A172 (cell line): ENCODE measurements around the gene SPECC1. TPM values are rescaled to one million over a fixed set of nuclear protein-coding genes. Genes with fewer than 3 reads are reported as not detected.

Experiments used
- DNase-seq: peaks from one replicate; pipeline ENCODE4 v3.0.0-alpha.2; 2015; ENCODE audit warnings: low spot score
- total RNA-seq: library from RNA; depleted of rRNA; stranded (reverse); fragments of >200 nt; shearing (Covaris generic); gene quantifications from 2 replicates; pipeline ENCODE4 v1.2.3, GENCODE V29; 2014

Gene SPECC1
- total RNA-seq, 1 experiment from 2014 or later, result 96.6 TPM

GRCh38 chr17:20271011-20271610 lies 262.0 kb downstream of the SPECC1 start:
- DNase-seq, result no peak

DNA sequence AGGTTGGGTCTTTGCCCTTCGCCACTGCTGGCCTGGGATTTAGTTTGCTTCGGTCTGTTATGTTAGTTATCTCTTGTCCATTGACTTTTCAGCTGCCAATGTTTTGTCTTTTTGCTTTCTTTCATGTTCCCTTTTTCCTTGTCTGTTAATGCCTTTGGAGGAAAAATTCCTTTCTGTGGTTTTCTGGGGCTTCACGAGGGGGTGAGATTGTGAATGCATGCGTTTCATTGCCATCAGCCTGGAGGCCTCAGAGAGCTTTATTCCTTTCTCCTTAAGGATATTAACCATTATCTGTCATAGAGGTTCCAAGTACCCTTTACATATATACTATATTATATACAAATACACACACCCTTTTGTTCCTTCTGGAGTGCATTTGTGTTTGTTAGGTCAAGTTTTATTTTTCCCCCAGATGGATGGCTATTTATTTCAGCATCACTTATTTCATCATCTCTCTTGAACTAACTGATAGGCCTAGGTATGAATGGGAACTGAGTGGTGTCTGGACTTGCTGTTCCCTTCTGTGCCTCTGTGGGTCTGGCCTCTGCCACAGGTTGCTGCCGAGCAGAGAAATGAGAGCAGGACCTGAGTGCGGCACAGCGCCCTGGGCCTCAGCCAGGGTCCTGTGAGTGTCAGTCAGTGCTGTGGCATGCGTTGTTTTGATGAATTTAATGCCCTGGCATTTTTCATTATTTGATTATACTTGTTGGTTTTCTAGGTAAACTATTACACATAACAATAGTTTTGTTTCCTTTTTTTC lies 264.8 kb downstream of the SPECC1 start:
- no peak for DNase-seq

DNA sequence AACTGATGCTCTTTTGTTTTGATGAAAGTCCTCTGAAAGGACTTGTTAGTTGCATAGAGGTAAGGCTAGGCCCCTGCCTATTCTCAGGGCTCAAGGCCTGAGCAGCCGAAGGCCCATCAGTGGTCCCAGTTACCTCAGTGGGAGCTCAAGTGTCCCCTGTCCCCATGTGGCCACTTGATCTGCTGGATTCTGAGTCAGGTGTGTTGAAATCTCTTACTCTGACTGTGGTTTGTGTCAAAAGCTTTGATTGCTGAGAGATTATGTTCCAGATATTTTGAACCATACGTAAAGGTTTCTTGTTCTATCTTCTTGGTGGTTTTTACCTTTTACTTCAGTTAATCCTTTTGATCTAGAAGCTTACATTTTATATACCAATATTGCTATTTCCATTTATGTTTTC lies 266.5 kb downstream of the SPECC1 start:
- DNase-seq, result no peak

DNA sequence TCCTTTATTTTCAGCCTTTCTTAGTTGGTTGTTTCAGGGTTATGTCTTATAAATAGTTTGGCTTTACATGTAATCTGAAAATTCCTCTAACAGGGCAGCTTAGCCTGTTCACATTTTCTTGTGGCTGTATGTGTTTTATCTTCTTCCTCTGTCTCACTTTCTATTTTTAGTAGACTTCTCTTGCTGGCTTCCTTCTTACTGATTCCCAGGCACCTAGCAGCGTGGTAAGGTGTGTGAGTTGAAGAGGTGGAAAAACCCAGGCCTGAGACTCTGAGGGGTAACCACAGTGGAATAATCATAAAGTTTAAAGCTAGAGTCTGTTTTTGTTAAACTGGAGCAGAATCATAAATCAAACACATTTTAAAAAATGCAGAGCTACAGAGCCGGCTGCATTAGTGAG lies 267.3 kb downstream of the SPECC1 start:
- no peak for DNase-seq

DNA sequence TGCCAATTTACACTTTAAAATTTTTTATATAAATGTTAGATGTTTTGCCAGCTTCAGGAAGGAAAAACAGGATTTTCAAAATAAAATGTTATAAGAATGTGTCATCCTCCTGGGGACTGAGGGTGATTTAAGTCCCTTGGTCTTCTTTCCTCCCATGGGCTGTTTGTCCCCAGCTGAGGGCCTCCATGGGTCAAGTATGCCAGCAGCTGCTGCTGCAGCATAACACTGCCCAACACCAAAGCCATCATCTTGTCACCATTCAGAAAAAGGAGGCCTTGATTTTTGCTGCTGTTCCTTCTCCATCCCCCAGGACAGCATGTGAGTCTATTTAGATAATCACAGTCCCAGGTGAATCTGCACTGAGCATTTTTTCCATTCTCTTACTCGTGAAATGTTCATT lies 269.6 kb downstream of the SPECC1 start:
- no peak for DNase-seq

- no peak for DNase-seq
Measured at GRCh38 chr17:20279631-20280030, 270.5 kb downstream of the SPECC1 start.

DNA sequence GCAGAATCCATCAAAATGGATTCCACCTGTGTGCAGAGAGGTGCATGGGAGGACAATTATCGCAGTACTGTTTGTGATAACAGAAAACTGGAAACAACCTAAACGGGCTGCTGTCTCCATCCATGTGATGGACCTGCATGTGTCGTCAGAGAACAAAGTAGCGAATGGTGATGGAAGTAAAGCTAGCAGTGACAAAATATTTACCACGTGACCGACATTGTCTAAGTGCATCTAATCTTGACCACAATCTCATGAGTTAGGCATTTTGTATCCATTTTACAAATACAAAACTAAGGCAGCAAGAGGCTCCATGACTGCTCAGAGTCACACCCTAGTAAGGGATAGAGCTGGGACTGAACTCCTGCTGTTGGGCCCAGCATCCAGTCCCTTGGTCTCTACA lies 270.9 kb downstream of the SPECC1 start:
- no peak for DNase-seq

DNA sequence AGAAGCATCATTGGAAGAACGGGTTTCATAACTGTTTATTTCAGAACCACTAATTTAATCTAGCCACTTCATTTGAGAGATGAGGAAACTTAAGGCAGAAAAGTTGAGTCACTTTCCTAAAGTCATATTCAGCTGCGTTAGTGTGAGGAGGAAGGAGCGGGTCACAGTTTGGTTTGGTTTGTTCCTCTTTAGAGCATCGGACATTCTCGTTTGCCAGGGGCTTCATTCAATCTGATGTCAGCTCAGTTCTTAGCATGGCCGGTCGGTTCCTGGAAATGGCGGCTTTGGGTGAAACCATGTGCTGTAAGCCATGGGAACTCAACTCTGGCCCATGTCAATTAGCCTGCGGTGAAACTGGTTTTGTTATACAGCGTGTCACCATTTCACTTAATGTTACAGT lies 271.7 kb downstream of the SPECC1 start:
- no peak for DNase-seq

DNA sequence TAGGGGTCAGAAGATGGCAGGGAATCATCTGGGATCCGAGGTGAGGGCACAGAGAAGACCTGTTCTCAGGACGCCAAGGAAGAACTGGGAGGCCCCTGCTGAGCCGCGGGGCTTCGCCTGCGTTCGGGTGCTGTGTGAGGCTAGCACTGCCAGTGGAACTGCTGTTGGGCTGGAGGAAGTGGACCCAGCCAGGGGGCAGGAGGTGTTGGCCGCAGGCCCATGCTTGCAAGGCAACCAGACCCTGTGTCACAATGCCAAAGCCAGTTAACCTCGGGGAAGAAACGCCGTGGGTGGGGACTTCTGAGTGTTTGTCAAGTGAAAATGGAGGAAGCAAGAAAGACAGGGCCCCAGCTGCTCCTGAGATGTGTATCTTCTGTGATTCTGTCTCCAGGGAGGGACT lies 272.7 kb downstream of the SPECC1 start:
- no peak for DNase-seq

GRCh38 chr17:20282526-20283308 lies 273.6 kb downstream of the SPECC1 start:
- no peak for DNase-seq

GRCh38 chr17:20284022-20284421 lies 274.9 kb downstream of the SPECC1 start:
- DNase-seq, result no peak

- no peak for DNase-seq
Measured at GRCh38 chr17:20284570-20285295, 275.6 kb downstream of the SPECC1 start.

GRCh38 chr17:20289984-20290383 lies 280.8 kb downstream of the SPECC1 start:
- DNase-seq, result no peak

GRCh38 chr17:20291853-20292252 lies 282.7 kb downstream of the SPECC1 start:
- no peak for DNase-seq

DNA sequence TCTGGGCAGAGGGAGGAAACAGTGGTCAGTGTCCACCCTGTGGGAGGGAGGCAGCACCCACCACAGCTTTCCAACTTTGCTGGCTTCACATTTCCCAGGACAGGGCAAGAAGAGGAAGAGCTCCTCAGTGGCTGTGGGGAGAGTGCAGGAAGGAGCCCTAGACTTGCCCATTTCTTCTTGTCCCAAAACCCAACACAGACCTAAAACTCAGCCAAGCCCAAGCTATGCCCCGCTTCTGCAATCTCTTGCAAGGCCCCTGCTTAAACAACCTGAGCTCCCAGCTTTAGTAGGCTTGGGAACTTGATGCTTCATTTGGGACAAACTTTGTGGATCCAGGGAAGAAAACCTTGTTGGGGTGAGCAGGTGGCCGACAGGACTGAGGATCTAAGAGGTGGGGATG lies 284.3 kb downstream of the SPECC1 start:
- no peak for DNase-seq

- no peak for DNase-seq
Measured at GRCh38 chr17:20294120-20294519, 285.0 kb downstream of the SPECC1 start.

- DNase-seq, result no peak
Measured at GRCh38 chr17:20299013-20299412, 289.9 kb downstream of the SPECC1 start.

DNA sequence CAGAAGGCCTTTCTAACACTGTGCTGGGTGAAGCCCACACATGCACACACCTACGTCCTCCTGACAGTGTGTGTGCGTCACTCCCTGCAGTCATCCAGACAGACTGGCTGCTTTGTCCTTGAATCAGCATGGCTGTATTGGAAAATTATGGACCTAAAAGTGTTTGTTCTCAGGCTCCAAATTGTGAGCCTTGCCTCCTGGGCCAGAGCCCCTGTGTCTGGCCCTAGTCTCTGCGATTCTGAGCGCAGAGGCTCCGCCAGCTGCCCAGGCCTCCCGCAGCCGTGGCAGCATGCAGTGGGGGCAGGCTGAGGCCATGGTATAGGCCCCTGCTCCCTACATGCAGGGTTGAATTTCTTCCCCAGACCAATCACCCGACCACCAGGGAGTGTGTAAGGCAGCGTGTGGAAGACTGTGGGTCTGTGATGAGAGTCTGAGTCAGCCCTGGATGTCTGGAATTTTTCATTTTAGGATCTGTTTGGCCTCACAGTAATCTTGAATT lies 291.3 kb downstream of the SPECC1 start:
- peak; percentile 20 for DNase-seq

GRCh38 chr17:20302246-20302917 lies 293.2 kb downstream of the SPECC1 start:
- DNase-seq, result no peak

- no peak for DNase-seq
Measured at GRCh38 chr17:20304961-20305360, 295.8 kb downstream of the SPECC1 start.

GRCh38 chr17:20306924-20307323 lies 297.8 kb downstream of the SPECC1 start:
- no peak for DNase-seq
